Embryonic facial prominence (tissue), 1 donor: ENCODE data around the gene CALN1.
"Not testable (repeated sequence)": the region's sequence is repeated elsewhere in the genome, so short reads cannot be mapped to it uniquely, and the experiment has no call there.

Experiments
- DNase-seq: peaks from one replicate; pipeline ENCODE4 v3.0.0-alpha.2; 2016; ENCODE audit errors: extremely low spot score

The CALN1 gene

DNA sequence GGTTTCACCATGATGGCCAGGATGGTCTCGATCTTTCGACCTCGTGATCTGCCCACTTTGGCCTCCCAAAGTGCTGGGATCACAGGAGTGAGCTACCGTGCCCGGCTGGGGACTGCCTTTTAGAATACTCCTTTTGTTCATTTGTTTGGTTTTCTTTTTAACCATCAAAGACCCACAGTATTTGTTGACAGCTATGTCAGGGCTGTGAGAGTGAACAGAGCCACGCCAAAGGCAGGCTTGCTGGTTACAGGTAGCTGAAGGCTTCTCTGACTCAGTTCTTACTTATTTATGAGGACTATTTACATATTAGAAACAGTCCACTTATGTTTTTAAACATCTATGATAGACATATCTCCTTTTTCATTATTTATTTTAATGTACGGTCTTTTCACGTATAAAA is 544.5 kb downstream of the CALN1 start:
- DNase-seq: no peak

GRCh38 chr7:71865172-71865571 is 547.0 kb downstream of the CALN1 start:
- DNase-seq: no peak

DNA sequence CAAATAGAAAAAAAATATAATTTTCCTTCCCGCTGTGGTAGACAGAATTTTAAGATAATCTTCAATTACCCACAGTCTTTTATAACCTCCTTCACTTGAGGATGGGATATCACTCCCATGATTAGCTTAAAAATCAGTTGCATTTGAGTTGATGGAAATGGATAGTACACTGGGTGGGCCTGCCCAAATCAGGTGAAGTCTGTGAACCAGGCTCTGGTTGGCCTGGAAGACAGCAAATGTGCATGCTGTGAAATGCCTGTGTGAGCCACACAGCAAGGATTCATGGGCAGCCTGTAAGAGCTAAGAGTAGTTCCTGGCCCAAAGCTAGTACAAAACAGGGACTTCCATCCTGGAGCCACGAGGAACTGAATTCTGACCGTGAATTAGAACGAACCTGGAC is 548.0 kb downstream of the CALN1 start:
- no peak for DNase-seq

- DNase-seq: no peak
Measured at GRCh38 chr7:71860572-71860971, 551.6 kb downstream of the CALN1 start.

DNA sequence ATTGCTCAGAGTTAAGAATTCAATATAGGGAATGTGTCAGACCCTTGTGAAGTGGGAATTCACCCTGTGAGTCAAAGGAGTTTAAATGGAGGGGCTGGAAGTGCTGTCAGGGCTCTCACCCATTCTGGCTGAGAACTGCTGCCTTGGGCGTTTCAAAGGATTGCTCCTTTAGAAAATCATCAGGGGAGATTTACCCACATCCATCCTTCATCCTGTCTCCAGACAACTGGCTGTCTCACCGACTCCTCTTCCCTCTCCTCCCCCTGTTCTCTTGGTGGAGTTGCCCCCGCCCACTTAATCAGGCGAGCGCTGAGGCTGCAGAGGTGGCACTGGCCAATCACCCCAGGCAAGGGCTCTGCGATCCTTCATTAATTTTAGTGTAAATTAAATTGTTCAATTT is 554.8 kb downstream of the CALN1 start:
- DNase-seq: no peak

GRCh38 chr7:71854546-71855397 is 557.4 kb downstream of the CALN1 start:
- no peak for DNase-seq

- DNase-seq: no peak
Measured at GRCh38 chr7:71851776-71852498, 560.2 kb downstream of the CALN1 start.

GRCh38 chr7:71846160-71846559 is 566.0 kb downstream of the CALN1 start:
- DNase-seq: no peak

- no peak for DNase-seq
Measured at GRCh38 chr7:71843676-71844075, 568.5 kb downstream of the CALN1 start.

- DNase-seq: no peak
Measured at GRCh38 chr7:71842786-71843185, 569.4 kb downstream of the CALN1 start.

GRCh38 chr7:71842381-71842780 is 569.8 kb downstream of the CALN1 start:
- no peak for DNase-seq

- DNase-seq: no peak
Measured at GRCh38 chr7:71835056-71835455, 577.1 kb downstream of the CALN1 start.

- no peak for DNase-seq
Measured at GRCh38 chr7:71829515-71829914, 582.6 kb downstream of the CALN1 start.

DNA sequence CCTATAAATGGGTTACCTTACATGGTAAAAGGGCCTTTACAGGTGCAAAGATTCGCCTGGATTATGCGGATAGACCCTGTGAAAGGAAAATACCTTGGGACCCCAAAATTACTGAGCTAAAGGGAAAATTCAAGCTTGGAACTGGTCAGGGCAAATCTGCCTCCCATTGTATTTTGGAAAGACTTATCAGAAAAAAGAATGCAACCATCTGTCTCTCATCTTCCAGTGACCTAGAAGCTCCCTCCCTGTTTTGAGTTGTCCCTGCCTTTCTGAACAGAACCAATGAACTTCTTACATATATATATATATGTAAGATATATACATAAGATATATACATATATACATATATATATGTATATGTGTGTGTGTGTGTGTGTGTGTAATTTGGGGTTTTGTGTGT is 583.8 kb downstream of the CALN1 start:
- no peak for DNase-seq

GRCh38 chr7:71826141-71826540 is 586.0 kb downstream of the CALN1 start:
- DNase-seq: no peak

GRCh38 chr7:71824006-71824760 is 588.0 kb downstream of the CALN1 start:
- no peak for DNase-seq

GRCh38 chr7:71822406-71822805 is 589.7 kb downstream of the CALN1 start:
- DNase-seq: not testable (repeated sequence)

GRCh38 chr7:71817916-71818315 is 594.2 kb downstream of the CALN1 start:
- no peak for DNase-seq

- DNase-seq: no peak
Measured at GRCh38 chr7:71808115-71808514, 604.0 kb downstream of the CALN1 start.

GRCh38 chr7:71804256-71804655 is 607.9 kb downstream of the CALN1 start:
- no peak for DNase-seq

- DNase-seq: no peak
Measured at GRCh38 chr7:71801976-71802375, 610.2 kb downstream of the CALN1 start.

GRCh38 chr7:71800321-71800720 is 611.8 kb downstream of the CALN1 start:
- DNase-seq: no peak
